WTC11 (cell line): ENCODE measurements around the gene TSPAN9. TPM values are rescaled to one million over a fixed set of nuclear protein-coding genes. Genes with fewer than 3 reads are reported as not detected.

ENCODE experiments used
- ATAC-seq: fragments of 200-7000 bp; cut with Tn5 transposase; 2 replicates; pipeline ENCODE4 v1.10.0; 2021; ENCODE audit warnings: mild to moderate bottlenecking, moderate library complexity
- CTCF ChIA-PET: fragments of 300-600 bp; sonication (Branson Sonifier 250); formaldehyde crosslinking; loops from one replicate; lab custom pipeline; 2021; ENCODE audit warnings: antibody characterized with exemption; lab: Charles Lee
- POLR2A ChIA-PET: fragments of 350-600 bp; sonication (Branson Sonifier 250); formaldehyde crosslinking; loops from one replicate; lab custom pipeline; 2021; ENCODE audit warnings: antibody characterized with exemption; lab: Charles Lee
- DNase-seq: peaks from one replicate; pipeline ENCODE4 v3.0.0; 2021; ENCODE audit warnings: low spot score
- H3K27ac Mint-ChIP-seq: 2 replicates; pipeline ENCODE4 v1.8.0; 2021; ENCODE audit warnings: mixed read lengths
- H3K27me3 Mint-ChIP-seq: 2 replicates; pipeline ENCODE4 v1.8.0; 2021; ENCODE audit warnings: low read depth, mild to moderate bottlenecking, moderate library complexity, mixed read lengths
- H3K36me3 Mint-ChIP-seq: 2 replicates; pipeline ENCODE4 v1.8.0; 2021; ENCODE audit warnings: mixed read lengths
- H3K4me1 Mint-ChIP-seq: 2 replicates; pipeline ENCODE4 v1.8.0; 2022; ENCODE audit warnings: mixed read lengths
- H3K4me3 Mint-ChIP-seq: 2 replicates; pipeline ENCODE4 v1.8.0; 2021; ENCODE audit warnings: mild to moderate bottlenecking, moderate library complexity, mixed read lengths
- H3K9me3 Mint-ChIP-seq: 2 replicates; pipeline ENCODE4 v1.8.0; 2021; ENCODE audit warnings: mixed read lengths
- CBFB ChIP-seq: sonication (generic); formaldehyde crosslinking; IDR thresholded peaks from 2 replicates; pipeline ENCODE4 v1.8.1; 2022; ENCODE audit warnings: mild to moderate bottlenecking, low read depth, missing genetic modification reagents
- ERG ChIP-seq: fragments of 250-450 bp; sonication (Bioruptor Pico); IDR thresholded peaks from 2 replicates; pipeline ENCODE4 v1.8.0; 2021; ENCODE audit warnings: mild to moderate bottlenecking
- GABPB1 ChIP-seq: sonication (generic); formaldehyde crosslinking; IDR thresholded peaks from 2 replicates; pipeline ENCODE4 v1.8.1; 2023; ENCODE audit warnings: mild to moderate bottlenecking, missing genetic modification reagents
- GRHL2 ChIP-seq: fragments of 250-450 bp; sonication (Bioruptor Pico); IDR thresholded peaks from 2 replicates; pipeline ENCODE4 v1.8.0; 2022; ENCODE audit warnings: mild to moderate bottlenecking, moderate library complexity; ENCODE audit not compliant: insufficient replicate concordance, severe bottlenecking
- IRF2 ChIP-seq: sonication (generic); formaldehyde crosslinking; IDR thresholded peaks from 2 replicates; pipeline ENCODE4 v1.8.0; 2022; ENCODE audit warnings: low read depth, missing genetic modification reagents, borderline replicate concordance
- JAZF1 ChIP-seq: fragments of 250-450 bp; sonication (Bioruptor Pico); IDR thresholded peaks from 2 replicates; pipeline ENCODE4 v1.9.0; 2021; ENCODE audit warnings: moderate library complexity, mild to moderate bottlenecking, inconsistent platforms
- KAT7 ChIP-seq: sonication (generic); formaldehyde crosslinking; IDR thresholded peaks from 2 replicates; pipeline ENCODE4 v1.8.1; 2023; ENCODE audit warnings: missing genetic modification reagents, mild to moderate bottlenecking, borderline replicate concordance
- TEAD1 ChIP-seq: sonication (generic); formaldehyde crosslinking; IDR thresholded peaks from 2 replicates; pipeline ENCODE4 v1.8.0; 2022; ENCODE audit warnings: mild to moderate bottlenecking, missing genetic modification reagents
- ZBTB43 ChIP-seq: sonication (generic); formaldehyde crosslinking; IDR thresholded peaks from 2 replicates; pipeline ENCODE4 v1.8.1; 2023; ENCODE audit warnings: mild to moderate bottlenecking, missing genetic modification reagents
- ZNF138 ChIP-seq: sonication (generic); formaldehyde crosslinking; conservative IDR thresholded peaks from 2 replicates; pipeline ENCODE4 v1.8.1; 2022; ENCODE audit warnings: mild to moderate bottlenecking, moderate library complexity, missing genetic modification reagents
- ZNF219 ChIP-seq: sonication (generic); formaldehyde crosslinking; IDR thresholded peaks from 2 replicates; pipeline ENCODE4 v1.8.0; 2023; ENCODE audit warnings: missing genetic modification reagents, mild to moderate bottlenecking, borderline replicate concordance
- ZNF423 ChIP-seq: fragments of 250-450 bp; sonication (Bioruptor Pico); IDR thresholded peaks from 2 replicates; pipeline ENCODE4 v2.1.2; 2022; ENCODE audit warnings: mild to moderate bottlenecking, moderate library complexity
- total RNA-seq: library from RNA; stranded (reverse); gene quantifications from 3 replicates; pipeline ENCODE4 v1.2.3, GENCODE V29; 2021
- TF ChIP-seq, protein P1 (sequence below): fragments of 250-450 bp; sonication (Bioruptor Pico); conservative IDR thresholded peaks from 2 replicates; pipeline ENCODE4 v1.9.0; 2021; ENCODE audit warnings: mild to moderate bottlenecking
- TF ChIP-seq, protein P2 (sequence below): fragments of 250-450 bp; sonication (Bioruptor Pico); IDR thresholded peaks from 2 replicates; pipeline ENCODE4 v1.9.0; 2021; ENCODE audit warnings: mild to moderate bottlenecking, borderline replicate concordance
- TF ChIP-seq, protein P3 (sequence below): fragments of 250-450 bp; sonication (Bioruptor Pico); IDR thresholded peaks from 2 replicates; pipeline ENCODE4 v1.9.0; 2021; ENCODE audit warnings: moderate library complexity, mild to moderate bottlenecking, inconsistent platforms, borderline replicate concordance

The TSPAN9 gene
- total RNA-seq, 1 experiment from 2014 or later: 27.6 TPM

DNA sequence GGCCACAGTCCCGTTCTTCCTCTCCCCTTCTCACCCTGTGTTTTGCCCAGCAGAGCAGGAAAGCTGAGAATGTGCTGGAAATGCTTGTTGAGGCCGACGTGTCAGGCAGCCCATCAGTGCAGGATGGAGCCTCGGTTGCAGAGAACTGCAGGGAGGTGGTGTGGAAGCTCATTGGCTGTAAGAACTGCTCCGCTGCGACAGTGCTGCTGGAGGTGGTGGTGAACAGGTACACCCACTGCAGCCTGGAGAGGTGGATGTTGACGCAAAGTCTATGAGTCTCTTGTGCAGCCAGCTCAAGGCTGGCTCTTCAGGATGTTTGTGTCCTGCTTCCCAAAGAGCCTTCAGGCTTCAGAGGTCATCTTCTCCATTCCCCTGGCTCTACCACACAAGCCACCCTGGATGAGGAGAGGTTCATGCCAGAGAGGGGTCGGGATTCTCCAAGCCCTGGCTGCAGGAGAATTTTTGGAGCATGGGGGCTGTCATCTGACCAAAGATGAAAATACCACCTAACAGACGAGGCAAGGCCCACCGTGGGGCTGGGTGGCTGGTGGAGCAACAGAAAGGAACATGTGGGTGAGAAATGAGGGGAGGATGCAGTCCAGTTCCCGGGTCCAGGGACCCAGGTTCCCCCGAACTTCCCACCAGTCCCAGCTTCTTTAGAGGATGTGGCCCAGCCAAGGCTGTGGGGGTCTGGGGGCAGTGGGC lies 239.7 kb downstream of the TSPAN9 start (continued):
- TF ChIP-seq, protein P1, sequence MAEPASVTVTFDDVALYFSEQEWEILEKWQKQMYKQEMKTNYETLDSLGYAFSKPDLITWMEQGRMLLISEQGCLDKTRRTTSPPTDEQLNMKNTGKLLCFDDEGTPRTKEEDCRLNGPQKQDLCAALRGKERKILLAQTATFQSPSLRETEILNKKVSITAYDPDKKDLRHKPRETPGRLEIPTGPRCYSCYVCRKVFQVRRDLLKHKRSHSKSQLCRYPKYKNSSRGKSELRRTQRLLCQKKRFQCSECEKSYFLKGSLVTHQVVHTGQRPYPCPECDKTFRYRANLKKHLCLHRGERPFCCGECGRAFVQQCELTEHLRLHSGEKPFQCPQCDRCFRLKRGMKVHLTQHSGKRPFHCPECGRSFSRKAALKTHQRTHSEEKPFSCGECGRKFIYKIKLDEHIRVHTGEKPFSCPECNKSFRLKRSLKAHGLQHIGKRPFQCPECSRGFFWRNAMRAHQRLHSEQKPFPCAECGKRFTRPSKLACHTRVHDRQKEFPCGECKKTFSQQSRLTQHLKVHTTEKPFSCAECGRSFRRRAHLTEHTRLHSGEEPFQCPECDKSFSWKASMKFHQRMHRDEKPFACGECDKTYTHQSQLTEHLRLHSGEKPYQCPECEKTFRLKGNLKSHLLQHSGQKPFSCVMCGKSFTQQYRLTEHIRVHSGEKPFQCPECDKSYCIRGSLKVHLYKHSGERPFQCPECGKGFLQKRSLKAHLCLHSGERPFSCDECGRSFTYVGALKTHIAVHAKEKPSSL (CRISPR knock-in tag): no peak
- TF ChIP-seq IRF2 (CRISPR knock-in tag) (no peak), GABPB1 (CRISPR knock-in tag) (no peak), ZNF138 (CRISPR knock-in tag) (no peak), CBFB (no peak), TEAD1 (no peak)

GRCh38 chr12:3317481-3317815 lies 240.3 kb downstream of the TSPAN9 start:
- Mint-ChIP-seq H3K9me3 (no peaks in the 10 kb centered on the region), H3K4me1 (peaks cover 8% of the 10 kb centered on the region), H3K4me3 (no peak overlapping the region), H3K36me3 (no peaks in the 10 kb centered on the region), H3K27ac (no peak overlapping the region), H3K27me3 (no peaks in the 10 kb centered on the region)
- ChIA-PET POLR2A (no interaction called here), CTCF (interaction anchor here (1.2 kb wide), 1 partner anchor 24 kb away, joined by 3 read pairs; no protein-coding TSS in a partner anchor)
- TF ChIP-seq, protein P2, sequence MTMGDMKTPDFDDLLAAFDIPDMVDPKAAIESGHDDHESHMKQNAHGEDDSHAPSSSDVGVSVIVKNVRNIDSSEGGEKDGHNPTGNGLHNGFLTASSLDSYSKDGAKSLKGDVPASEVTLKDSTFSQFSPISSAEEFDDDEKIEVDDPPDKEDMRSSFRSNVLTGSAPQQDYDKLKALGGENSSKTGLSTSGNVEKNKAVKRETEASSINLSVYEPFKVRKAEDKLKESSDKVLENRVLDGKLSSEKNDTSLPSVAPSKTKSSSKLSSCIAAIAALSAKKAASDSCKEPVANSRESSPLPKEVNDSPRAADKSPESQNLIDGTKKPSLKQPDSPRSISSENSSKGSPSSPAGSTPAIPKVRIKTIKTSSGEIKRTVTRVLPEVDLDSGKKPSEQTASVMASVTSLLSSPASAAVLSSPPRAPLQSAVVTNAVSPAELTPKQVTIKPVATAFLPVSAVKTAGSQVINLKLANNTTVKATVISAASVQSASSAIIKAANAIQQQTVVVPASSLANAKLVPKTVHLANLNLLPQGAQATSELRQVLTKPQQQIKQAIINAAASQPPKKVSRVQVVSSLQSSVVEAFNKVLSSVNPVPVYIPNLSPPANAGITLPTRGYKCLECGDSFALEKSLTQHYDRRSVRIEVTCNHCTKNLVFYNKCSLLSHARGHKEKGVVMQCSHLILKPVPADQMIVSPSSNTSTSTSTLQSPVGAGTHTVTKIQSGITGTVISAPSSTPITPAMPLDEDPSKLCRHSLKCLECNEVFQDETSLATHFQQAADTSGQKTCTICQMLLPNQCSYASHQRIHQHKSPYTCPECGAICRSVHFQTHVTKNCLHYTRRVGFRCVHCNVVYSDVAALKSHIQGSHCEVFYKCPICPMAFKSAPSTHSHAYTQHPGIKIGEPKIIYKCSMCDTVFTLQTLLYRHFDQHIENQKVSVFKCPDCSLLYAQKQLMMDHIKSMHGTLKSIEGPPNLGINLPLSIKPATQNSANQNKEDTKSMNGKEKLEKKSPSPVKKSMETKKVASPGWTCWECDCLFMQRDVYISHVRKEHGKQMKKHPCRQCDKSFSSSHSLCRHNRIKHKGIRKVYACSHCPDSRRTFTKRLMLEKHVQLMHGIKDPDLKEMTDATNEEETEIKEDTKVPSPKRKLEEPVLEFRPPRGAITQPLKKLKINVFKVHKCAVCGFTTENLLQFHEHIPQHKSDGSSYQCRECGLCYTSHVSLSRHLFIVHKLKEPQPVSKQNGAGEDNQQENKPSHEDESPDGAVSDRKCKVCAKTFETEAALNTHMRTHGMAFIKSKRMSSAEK: no peak
- TF ChIP-seq KAT7 (CRISPR knock-in tag) (no peak), JAZF1 (no peak), ERG (CRISPR knock-in tag) (no peak), ZNF423 (CRISPR knock-in tag) (no peak), ZNF219 (CRISPR knock-in tag) (no peak), GRHL2 (CRISPR knock-in tag) (no peak), IRF2 (CRISPR knock-in tag) (no peak), ZBTB43 (CRISPR knock-in tag) (no peak)
- TF ChIP-seq, protein P3, sequence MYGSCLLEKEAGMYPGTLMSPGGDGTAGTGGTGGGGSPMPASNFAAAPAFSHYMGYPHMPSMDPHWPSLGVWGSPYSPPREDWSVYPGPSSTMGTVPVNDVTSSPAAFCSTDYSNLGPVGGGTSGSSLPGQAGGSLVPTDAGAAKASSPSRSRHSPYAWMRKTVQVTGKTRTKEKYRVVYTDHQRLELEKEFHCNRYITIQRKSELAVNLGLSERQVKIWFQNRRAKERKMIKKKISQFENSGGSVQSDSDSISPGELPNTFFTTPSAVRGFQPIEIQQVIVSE (CRISPR knock-in tag): no peak
- ATAC-seq (no peak), DNase-seq (no peak)
